HUES6 (cell line): ENCODE results near the gene MUS81.
A peak's percentile ranks its signal among the peaks of the same experiment; 100 is the strongest.

Experiments
- H3K27ac ChIP-seq: 2 replicates; pipeline ENCODE4 v1.7.0; 2013; ENCODE audit warnings: low read depth, mild to moderate bottlenecking, low read length, inconsistent platforms
- H3K27me3 ChIP-seq: 2 replicates; pipeline ENCODE4 v1.6.1; 2013; ENCODE audit warnings: low read length; ENCODE audit not compliant: control insufficient read depth, insufficient read depth
- H3K36me3 ChIP-seq: 2 replicates; pipeline ENCODE4 v1.6.1; 2013; ENCODE audit warnings: low read length; ENCODE audit not compliant: control insufficient read depth, insufficient read depth
- H3K4me1 ChIP-seq: 2 replicates; pipeline ENCODE4 v1.6.1; 2013; ENCODE audit warnings: low read length; ENCODE audit not compliant: control insufficient read depth, insufficient read depth
- H3K4me3 ChIP-seq: 2 replicates; pipeline ENCODE4 v1.5.1; 2013; ENCODE audit warnings: low read depth, low read length
- H3K9ac ChIP-seq: one replicate; pipeline ENCODE4 v1.6.1; 2013; ENCODE audit warnings: mild to moderate bottlenecking, low read length
- H3K9me3 ChIP-seq: 2 replicates; pipeline ENCODE4 v1.6.1; 2013; ENCODE audit warnings: low read depth, low read length; ENCODE audit not compliant: control insufficient read depth, insufficient read depth

MUS81 gene

GRCh38 chr11:65860278-65861164 is at the start of gene MUS81:
TSS of gene MUS81 (plus strand) at chr11:65860433. CDS start at chr11:65860754, 321 bp downstream.
- Histone ChIP-seq H3K36me3 (peaks cover 52% of the 10 kb centered on the region), H3K9me3 (no peaks in the 10 kb centered on the region), H3K4me3 (peak within 1 kb of the TSS; percentile 92), H3K27ac (peak within 1 kb of the TSS; percentile 92), H3K9ac (peak within 1 kb of the TSS; percentile 98), H3K4me1 (peaks cover 14% of the 10 kb centered on the region), H3K27me3 (no peaks in the 10 kb centered on the region)

DNA sequence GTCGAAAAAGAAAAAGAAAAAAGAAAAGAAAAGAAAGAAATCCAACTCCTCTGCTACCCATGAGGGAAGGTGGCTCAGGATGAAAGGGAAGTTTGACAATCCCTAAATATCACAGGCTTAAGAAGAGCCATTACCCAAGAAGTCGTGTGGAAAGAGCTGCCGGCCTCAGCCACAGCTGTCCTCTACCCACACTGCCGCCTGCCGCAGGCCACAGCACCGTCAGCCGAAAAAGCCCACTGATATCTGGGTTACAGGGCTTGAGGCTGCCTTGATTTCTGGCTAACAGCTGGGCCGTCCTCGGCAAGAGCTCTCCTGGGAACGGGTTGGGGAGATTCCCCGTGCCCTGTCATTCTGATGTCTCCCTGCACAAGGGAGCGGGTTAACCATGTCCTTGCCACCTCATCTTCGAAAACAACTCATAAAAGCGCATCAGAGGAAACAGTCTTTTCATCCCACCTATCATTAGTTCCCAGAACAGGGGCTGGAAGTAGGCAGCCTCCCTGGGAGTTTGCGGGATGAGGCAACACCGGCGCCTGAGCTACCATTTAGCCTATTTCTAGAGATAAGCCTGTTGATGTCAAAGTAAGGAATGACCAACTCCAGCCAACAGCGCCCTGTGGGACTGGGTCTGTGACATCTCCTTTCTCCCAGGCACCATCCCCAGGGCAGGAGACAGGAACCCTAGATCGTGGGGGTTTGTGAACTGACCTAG is 48.3 kb upstream of the MUS81 start:
- Histone ChIP-seq H3K36me3 (no peaks in the 10 kb centered on the region), H3K4me1 (no peaks in the 10 kb centered on the region), H3K9ac (no peak overlapping the region), H3K27me3 (peaks cover 5% of the 10 kb centered on the region; the same call in 1 of the 2 replicates), H3K9me3 (no peaks in the 10 kb centered on the region), H3K27ac (no peak overlapping the region), H3K4me3 (no peak overlapping the region)

DNA sequence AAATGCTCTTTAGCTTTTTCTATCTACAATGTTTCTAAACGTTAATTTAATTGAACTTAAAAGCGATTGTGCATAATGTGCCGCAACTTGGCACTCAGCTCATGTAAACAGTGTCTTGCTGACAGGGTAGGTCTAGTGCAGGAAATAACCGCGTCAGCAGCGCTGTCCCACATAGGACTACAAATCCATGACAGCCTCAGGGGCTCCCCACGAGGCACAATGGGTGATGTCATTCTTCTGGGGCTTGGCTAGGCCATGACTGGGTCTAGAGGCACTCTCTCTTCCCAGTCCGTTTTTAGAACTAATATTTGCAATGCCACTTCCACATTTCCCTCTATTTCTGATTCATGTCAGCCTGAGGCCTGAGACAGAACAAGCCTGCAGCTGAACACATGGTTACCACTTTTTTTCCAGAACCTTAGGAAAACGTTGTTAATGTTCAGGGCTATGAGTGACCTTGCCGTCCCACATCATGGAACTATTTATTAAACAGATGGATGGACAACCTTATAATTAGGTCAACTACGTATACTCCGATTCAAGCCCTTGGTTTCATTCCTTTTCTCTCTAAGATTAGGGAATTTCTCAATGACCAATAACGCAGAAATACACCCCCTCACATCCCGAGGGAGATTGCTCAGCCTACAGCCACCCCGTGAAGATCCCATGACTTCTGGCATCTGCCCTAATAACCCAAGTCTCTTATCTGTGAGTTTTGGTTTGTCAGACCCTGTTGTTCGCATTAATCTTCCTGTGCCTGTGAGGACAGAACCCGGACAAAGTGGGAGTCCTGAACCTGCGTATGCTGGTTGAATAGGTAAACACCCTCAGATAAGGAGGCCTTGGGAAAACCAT is 45.9 kb upstream of the MUS81 start:
- Histone ChIP-seq H3K9me3 (no peaks in the 10 kb centered on the region), H3K4me3 (no peak overlapping the region), H3K27ac (no peak overlapping the region), H3K9ac (no peak overlapping the region), H3K4me1 (no peaks in the 10 kb centered on the region), H3K36me3 (no peaks in the 10 kb centered on the region), H3K27me3 (peaks cover 7% of the 10 kb centered on the region)

- Histone ChIP-seq H3K27me3 (peaks cover 7% of the 10 kb centered on the region), H3K4me3 (no peak overlapping the region), H3K27ac (no peak overlapping the region), H3K9me3 (no peaks in the 10 kb centered on the region), H3K4me1 (no peaks in the 10 kb centered on the region), H3K9ac (no peak overlapping the region), H3K36me3 (no peaks in the 10 kb centered on the region)
Measured at GRCh38 chr11:65814986-65815565, 45.2 kb upstream of the MUS81 start.

DNA sequence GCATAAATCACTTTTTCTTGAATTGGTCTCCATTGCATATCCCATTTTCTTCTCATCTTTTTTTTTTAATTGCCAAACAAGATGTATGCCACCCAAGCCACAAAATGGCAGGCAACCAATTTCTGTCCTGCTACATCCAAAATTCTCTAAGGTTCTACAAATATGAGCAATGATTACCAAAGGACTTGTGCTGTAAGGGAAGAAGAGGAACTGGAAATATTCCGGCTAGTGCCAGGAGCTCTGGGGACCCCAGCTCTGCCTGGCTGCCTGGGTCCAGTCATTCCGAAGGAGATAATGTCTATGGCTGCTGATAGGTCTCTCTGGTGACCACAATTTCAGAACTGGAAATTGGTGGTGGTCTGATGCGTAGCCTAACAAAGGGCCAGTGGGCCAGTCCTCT is 43.5 kb upstream of the MUS81 start:
- Histone ChIP-seq H3K9ac (no peak overlapping the region), H3K36me3 (no peaks in the 10 kb centered on the region)

DNA sequence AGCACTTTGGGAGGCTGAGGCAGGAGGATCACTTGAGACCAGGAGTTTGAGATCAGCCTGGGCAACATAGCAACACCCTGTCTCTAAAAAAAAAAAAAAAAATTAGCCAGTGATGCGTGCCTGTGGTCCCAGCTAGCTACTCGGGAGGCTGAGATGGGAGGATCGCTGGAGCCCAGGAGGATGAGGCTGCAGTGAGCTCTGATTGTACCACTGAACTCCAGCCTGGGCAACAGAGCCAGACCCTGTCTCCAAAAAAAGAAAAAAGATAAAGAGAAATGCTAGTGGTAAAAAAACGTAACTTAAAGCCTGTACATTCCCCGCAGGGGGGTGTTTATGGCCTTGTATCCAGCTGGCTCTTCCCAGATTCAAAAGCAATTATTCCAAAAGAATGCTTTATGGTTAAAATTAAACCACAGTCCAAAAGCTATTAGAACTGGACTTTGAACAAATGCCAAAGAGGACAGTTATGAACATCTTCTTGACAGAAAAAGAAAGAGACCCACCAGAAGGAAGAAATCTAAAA is 42.9 kb upstream of the MUS81 start:
- peaks cover 7% of the 10 kb centered on the region for H3K27me3 ChIP-seq
- no peaks in the 10 kb centered on the region for H3K9me3 ChIP-seq
- H3K27ac ChIP-seq, result no peak overlapping the region
- peak overlapping the region; percentile 84 for H3K4me3 ChIP-seq
- peak overlapping the region; percentile 66 for H3K9ac ChIP-seq
- H3K36me3 ChIP-seq, result no peaks in the 10 kb centered on the region
- no peaks in the 10 kb centered on the region for H3K4me1 ChIP-seq

More for the DNA sequence above, 43.5 kb upstream of the MUS81 start:
- Histone ChIP-seq H3K4me1 (no peaks in the 10 kb centered on the region), H3K4me3 (no peak overlapping the region), H3K9me3 (no peaks in the 10 kb centered on the region), H3K27ac (no peak overlapping the region), H3K27me3 (peaks cover 7% of the 10 kb centered on the region)

DNA sequence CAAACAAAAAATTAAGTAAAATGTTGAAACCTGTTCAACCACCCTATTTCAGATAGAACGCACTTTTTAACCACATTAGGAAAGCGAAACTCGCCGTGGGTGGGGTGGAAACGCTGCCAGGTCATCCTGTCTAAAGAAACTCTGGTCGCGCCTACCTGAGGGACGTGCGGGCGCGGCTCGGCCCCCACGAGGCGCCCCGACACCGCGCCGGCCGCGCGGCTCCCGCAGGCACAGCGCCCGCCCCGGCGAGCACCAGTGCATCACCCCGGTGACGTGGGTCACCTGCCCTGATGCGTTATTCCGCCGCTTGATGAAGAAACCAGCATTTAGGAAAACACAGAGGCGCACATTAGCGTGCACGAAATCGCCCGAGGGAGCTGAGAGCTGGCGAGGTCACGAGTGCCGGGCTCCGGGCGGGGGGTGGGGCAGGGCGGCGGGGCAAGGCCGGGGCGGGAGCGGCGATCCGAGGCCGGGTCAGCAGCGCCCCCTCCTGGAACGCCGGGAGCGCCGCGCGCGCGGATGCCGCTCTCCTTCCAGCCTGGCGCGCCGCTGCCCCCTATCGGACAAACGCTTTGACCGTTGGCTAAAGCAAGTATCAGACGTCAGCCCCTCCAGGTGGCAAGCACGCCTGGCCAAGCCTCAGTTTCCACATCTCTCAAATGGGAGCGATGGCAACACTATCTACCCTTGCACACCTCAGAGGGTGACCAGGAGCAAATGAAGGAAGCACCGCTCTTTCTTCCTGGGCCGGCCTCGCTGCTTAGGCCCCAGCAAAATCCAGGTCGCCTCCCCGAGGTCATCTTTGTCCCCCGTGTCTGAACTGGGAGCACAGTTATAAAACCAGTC is 42.2 kb upstream of the MUS81 start:
- Histone ChIP-seq H3K9me3 (no peaks in the 10 kb centered on the region), H3K9ac (peak overlapping the region; percentile 66), H3K4me3 (peak overlapping the region; percentile 84), H3K27me3 (peaks cover 7% of the 10 kb centered on the region), H3K4me1 (no peaks in the 10 kb centered on the region), H3K36me3 (no peaks in the 10 kb centered on the region), H3K27ac (no peak overlapping the region)

GRCh38 chr11:65821107-65821506 is 39.1 kb upstream of the MUS81 start:
- no peaks in the 10 kb centered on the region for H3K4me1 ChIP-seq
- no peaks in the 10 kb centered on the region for H3K9me3 ChIP-seq
- no peak overlapping the region for H3K27ac ChIP-seq
- peaks cover 5% of the 10 kb centered on the region; the same call in 1 of the 2 replicates for H3K36me3 ChIP-seq
- no peak overlapping the region for H3K9ac ChIP-seq
- H3K27me3 ChIP-seq, result peaks cover 7% of the 10 kb centered on the region
- no peak overlapping the region for H3K4me3 ChIP-seq

DNA sequence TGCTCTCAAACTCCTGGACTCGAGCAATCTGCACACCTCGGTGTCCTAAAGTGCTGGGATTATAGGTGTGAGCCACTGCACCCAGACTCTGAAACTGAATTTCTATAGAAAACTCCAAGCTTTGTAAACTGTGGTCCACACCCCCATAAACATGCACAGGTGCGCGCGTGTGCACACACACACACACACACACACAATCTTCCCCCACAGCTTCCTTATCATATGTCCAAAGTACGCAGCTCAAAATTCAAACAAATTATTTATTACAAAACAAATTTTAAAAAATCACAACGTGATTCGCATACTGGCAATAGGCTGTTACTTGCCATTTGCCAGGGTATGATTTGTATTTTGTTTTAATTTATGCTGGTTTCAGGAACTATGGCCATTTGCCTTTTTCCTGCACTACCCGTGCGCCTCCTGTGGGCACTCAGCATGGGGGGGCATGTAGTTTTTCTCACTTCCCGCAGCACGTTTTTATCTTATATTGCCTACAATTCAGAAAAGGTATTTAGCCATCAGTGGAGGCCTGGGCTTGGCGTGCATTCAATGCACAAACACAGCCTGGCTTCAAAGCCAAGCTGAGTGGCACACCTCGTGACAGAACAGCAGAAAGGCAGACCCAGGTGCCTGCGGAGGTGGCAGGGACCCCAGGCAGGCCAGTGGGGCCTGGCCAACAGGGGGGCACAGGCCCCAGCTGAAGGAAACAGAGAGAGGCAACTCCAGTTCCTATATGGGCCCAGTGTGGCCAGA is 37.3 kb upstream of the MUS81 start:
- H3K4me1 ChIP-seq, result no peaks in the 10 kb centered on the region
- peaks cover under 1% of the 10 kb centered on the region for H3K27me3 ChIP-seq
- peaks cover 5% of the 10 kb centered on the region; the same call in 1 of the 2 replicates for H3K36me3 ChIP-seq
- no peak overlapping the region for H3K9ac ChIP-seq
- no peaks in the 10 kb centered on the region for H3K9me3 ChIP-seq
- no peak overlapping the region for H3K4me3 ChIP-seq
- no peak overlapping the region for H3K27ac ChIP-seq
